Raji (cell line): Measurements from ENCODE around the gene NLGN1.

Experiments used
- POLR2A ChIP-seq: IDR thresholded peaks from 2 replicates; pipeline ENCODE4 v1.6.1; 2011; ENCODE audit warnings: low read depth, low read length, control low read depth; ENCODE audit not compliant: insufficient read depth

NLGN1 gene

GRCh38 chr3:173743516-173743915 is 346.0 kb downstream of the NLGN1 start:
- no peak for TF ChIP-seq POLR2A

GRCh38 chr3:173744479-173744878 is 346.9 kb downstream of the NLGN1 start:
- no peak for TF ChIP-seq POLR2A

GRCh38 chr3:173744895-173745294 is 347.4 kb downstream of the NLGN1 start:
- no peak for TF ChIP-seq POLR2A

GRCh38 chr3:173745952-173746682 is 348.6 kb downstream of the NLGN1 start:
- TF ChIP-seq POLR2A = no peak

GRCh38 chr3:173747427-173747826 is 349.9 kb downstream of the NLGN1 start:
- TF ChIP-seq POLR2A = no peak

- no peak for TF ChIP-seq POLR2A
These were observed 350.6 kb downstream of the NLGN1 start for GRCh38 chr3:173748105-173748504.

- TF ChIP-seq POLR2A = no peak
These were observed 352.6 kb downstream of the NLGN1 start for GRCh38 chr3:173750095-173750494.

GRCh38 chr3:173750591-173750990 is 353.0 kb downstream of the NLGN1 start:
- no peak for TF ChIP-seq POLR2A

- TF ChIP-seq POLR2A = no peak
These were observed 356.0 kb downstream of the NLGN1 start for GRCh38 chr3:173753593-173753992.

- TF ChIP-seq POLR2A = no peak
These were observed 357.6 kb downstream of the NLGN1 start for GRCh38 chr3:173755161-173755560.

GRCh38 chr3:173761161-173761560 is 363.6 kb downstream of the NLGN1 start:
- no peak for TF ChIP-seq POLR2A

GRCh38 chr3:173762501-173762900 is 365.0 kb downstream of the NLGN1 start:
- no peak for TF ChIP-seq POLR2A

- TF ChIP-seq POLR2A = no peak
These were observed 372.5 kb downstream of the NLGN1 start for GRCh38 chr3:173770011-173770410.

- no peak for TF ChIP-seq POLR2A
These were observed 373.4 kb downstream of the NLGN1 start for GRCh38 chr3:173770796-173771573.

- no peak for TF ChIP-seq POLR2A
These were observed 376.3 kb downstream of the NLGN1 start for GRCh38 chr3:173773800-173774199.

- TF ChIP-seq POLR2A = no peak
These were observed 376.8 kb downstream of the NLGN1 start for GRCh38 chr3:173774294-173774693.

GRCh38 chr3:173778251-173778650 is 380.7 kb downstream of the NLGN1 start:
- no peak for TF ChIP-seq POLR2A

GRCh38 chr3:173780067-173780466 is 382.5 kb downstream of the NLGN1 start:
- no peak for TF ChIP-seq POLR2A
